Activated T-helper 1 cell treated with anti-CD3 and anti-CD28 coated beads, Interleukin-12 subunit alpha, Interleukin-12 subunit beta, Interleukin-2, Interleukin-4 antibody, amounts not matched to agents 30 ng/mL and 10 ng/mL and 1 ng/mL, durations not matched to agents 14 hours and 24 hours and 36 hours (primary cell): ENCODE measurements around the gene SLC25A48. TPM values are rescaled to one million over a fixed set of nuclear protein-coding genes. Genes with fewer than 3 reads are reported as not detected.

ENCODE experiments used
- DNase-seq: peaks from one replicate; pipeline ENCODE4 v3.0.0; 2021; ENCODE audit warnings: low spot score
- H3K27ac Mint-ChIP-seq: one replicate; pipeline ENCODE4 v1.8.0; 2021; ENCODE audit warnings: mild to moderate bottlenecking, mixed read lengths
- H3K27me3 Mint-ChIP-seq: one replicate; pipeline ENCODE4 v1.8.0; 2022; ENCODE audit warnings: mild to moderate bottlenecking, moderate library complexity, mixed read lengths; ENCODE audit not compliant: insufficient read depth
- H3K36me3 Mint-ChIP-seq: one replicate; pipeline ENCODE4 v1.8.0; 2021; ENCODE audit warnings: low read depth, mixed read lengths
- H3K4me1 Mint-ChIP-seq: one replicate; pipeline ENCODE4 v1.8.0; 2021; ENCODE audit warnings: low read depth, mixed read lengths
- H3K4me3 Mint-ChIP-seq: one replicate; pipeline ENCODE4 v1.8.0; 2021; ENCODE audit warnings: mild to moderate bottlenecking, moderate library complexity, mixed read lengths
- H3K9me3 Mint-ChIP-seq: one replicate; pipeline ENCODE4 v1.8.0; 2021; ENCODE audit warnings: mixed read lengths
- intact Hi-C: fragments of 100-400 bp; cut with micrococcal nuclease; formaldehyde crosslinking; loops from one replicate; pipeline ENCODE4 v1.15.1; 2024
- total RNA-seq: library from RNA; stranded (reverse); gene quantifications from 2 replicates; pipeline ENCODE4 v1.2.3, GENCODE V29; 2022

Gene SLC25A48
- total RNA-seq, 1 donor from 2014 or later: not detected

- Mint-ChIP-seq H3K27ac (no peak overlapping the region), H3K36me3 (no peaks in the 10 kb centered on the region), H3K4me1 (no peaks in the 10 kb centered on the region), H3K4me3 (no peak overlapping the region), H3K9me3 (no peaks in the 10 kb centered on the region), H3K27me3 (peaks cover 27% of the 10 kb centered on the region)
- intact Hi-C loops: no loop called here
- no peak for DNase-seq
Observed at GRCh38 chr5:135898651-135899050, 64.2 kb downstream of the SLC25A48 start.

- Mint-ChIP-seq H3K27me3 (peaks cover 20% of the 10 kb centered on the region), H3K36me3 (no peaks in the 10 kb centered on the region), H3K9me3 (no peaks in the 10 kb centered on the region), H3K27ac (no peak overlapping the region), H3K4me3 (no peak overlapping the region), H3K4me1 (no peaks in the 10 kb centered on the region)
- intact Hi-C loops: no loop called here
- no peak for DNase-seq
Observed at GRCh38 chr5:135900276-135900675, 65.8 kb downstream of the SLC25A48 start.

- Mint-ChIP-seq H3K27ac (no peak overlapping the region), H3K4me3 (no peak overlapping the region), H3K36me3 (no peaks in the 10 kb centered on the region), H3K27me3 (peaks cover 17% of the 10 kb centered on the region), H3K4me1 (no peaks in the 10 kb centered on the region), H3K9me3 (no peaks in the 10 kb centered on the region)
- DNase-seq: no peak
- intact Hi-C loops: no loop called here
Observed at GRCh38 chr5:135901633-135902032, 67.2 kb downstream of the SLC25A48 start.

GRCh38 chr5:135905144-135905543, 70.7 kb downstream of the SLC25A48 start:
- DNase-seq: no peak
- no peak overlapping the region for H3K4me3 Mint-ChIP-seq
- intact Hi-C loops: no loop called here
- peaks cover 16% of the 10 kb centered on the region for H3K27me3 Mint-ChIP-seq
- no peaks in the 10 kb centered on the region for H3K9me3 Mint-ChIP-seq
- no peak overlapping the region for H3K27ac Mint-ChIP-seq
- H3K4me1 Mint-ChIP-seq: no peaks in the 10 kb centered on the region
- H3K36me3 Mint-ChIP-seq: no peaks in the 10 kb centered on the region

GRCh38 chr5:135913713-135914626, 79.5 kb downstream of the SLC25A48 start:
- Mint-ChIP-seq H3K9me3 (no peaks in the 10 kb centered on the region), H3K36me3 (no peaks in the 10 kb centered on the region), H3K4me1 (no peaks in the 10 kb centered on the region), H3K27me3 (peaks cover 23% of the 10 kb centered on the region), H3K27ac (no peak overlapping the region), H3K4me3 (no peak overlapping the region)
- DNase-seq: no peak
- intact Hi-C loops: no loop called here

GRCh38 chr5:135915466-135916001, 81.1 kb downstream of the SLC25A48 start:
- no peaks in the 10 kb centered on the region for H3K36me3 Mint-ChIP-seq
- no peak overlapping the region for H3K4me3 Mint-ChIP-seq
- no peak overlapping the region for H3K27ac Mint-ChIP-seq
- peaks cover 17% of the 10 kb centered on the region for H3K27me3 Mint-ChIP-seq
- H3K4me1 Mint-ChIP-seq: no peaks in the 10 kb centered on the region
- H3K9me3 Mint-ChIP-seq: no peaks in the 10 kb centered on the region
- intact Hi-C loops: no loop called here
- no peak for DNase-seq

GRCh38 chr5:135916638-135917263, 82.3 kb downstream of the SLC25A48 start:
- no peak for DNase-seq
- H3K27me3 Mint-ChIP-seq: peaks cover 17% of the 10 kb centered on the region
- H3K4me3 Mint-ChIP-seq: no peak overlapping the region

GRCh38 chr5:135920199-135920598, 85.7 kb downstream of the SLC25A48 start:
- Mint-ChIP-seq H3K27ac (no peak overlapping the region), H3K27me3 (peaks cover 26% of the 10 kb centered on the region), H3K4me3 (no peak overlapping the region), H3K4me1 (no peaks in the 10 kb centered on the region), H3K9me3 (no peaks in the 10 kb centered on the region), H3K36me3 (no peaks in the 10 kb centered on the region)
- DNase-seq: no peak
- intact Hi-C loops: no loop called here

More at GRCh38 chr5:135916638-135917263, 82.3 kb downstream of the SLC25A48 start:
- Mint-ChIP-seq H3K27ac (no peak overlapping the region), H3K9me3 (no peaks in the 10 kb centered on the region), H3K36me3 (no peaks in the 10 kb centered on the region), H3K4me1 (no peaks in the 10 kb centered on the region)
- intact Hi-C loops: no loop called here

GRCh38 chr5:135921388-135921787, 86.9 kb downstream of the SLC25A48 start:
- H3K9me3 Mint-ChIP-seq: no peaks in the 10 kb centered on the region
- H3K36me3 Mint-ChIP-seq: no peaks in the 10 kb centered on the region
- H3K27me3 Mint-ChIP-seq: peaks cover 22% of the 10 kb centered on the region
- H3K4me3 Mint-ChIP-seq: no peak overlapping the region
- intact Hi-C loops: no loop called here
- no peak for DNase-seq
- no peak overlapping the region for H3K27ac Mint-ChIP-seq
- no peaks in the 10 kb centered on the region for H3K4me1 Mint-ChIP-seq

GRCh38 chr5:135930029-135930948, 95.8 kb downstream of the SLC25A48 start:
- intact Hi-C loops: no loop called here
- Mint-ChIP-seq H3K27me3 (peaks cover 33% of the 10 kb centered on the region), H3K27ac (no peak overlapping the region), H3K4me1 (no peaks in the 10 kb centered on the region), H3K4me3 (no peak overlapping the region), H3K9me3 (no peaks in the 10 kb centered on the region), H3K36me3 (no peaks in the 10 kb centered on the region)
- DNase-seq: no peak

- no peaks in the 10 kb centered on the region for H3K9me3 Mint-ChIP-seq
Observed at GRCh38 chr5:135930949-135931295, 96.5 kb downstream of the SLC25A48 start.

GRCh38 chr5:135934939-135935338, 100.5 kb downstream of the SLC25A48 start:
- H3K4me1 Mint-ChIP-seq: no peaks in the 10 kb centered on the region
- no peaks in the 10 kb centered on the region for H3K9me3 Mint-ChIP-seq
- H3K27ac Mint-ChIP-seq: no peak overlapping the region
- DNase-seq: no peak
- H3K4me3 Mint-ChIP-seq: no peak overlapping the region
- no peaks in the 10 kb centered on the region for H3K36me3 Mint-ChIP-seq
- peaks cover 28% of the 10 kb centered on the region for H3K27me3 Mint-ChIP-seq
- intact Hi-C loops: no loop called here

More at GRCh38 chr5:135930949-135931295, 96.5 kb downstream of the SLC25A48 start:
- no peak overlapping the region for H3K27ac Mint-ChIP-seq
- H3K27me3 Mint-ChIP-seq: peaks cover 37% of the 10 kb centered on the region
- H3K36me3 Mint-ChIP-seq: no peaks in the 10 kb centered on the region
- intact Hi-C loops: no loop called here
- DNase-seq: no peak
- no peak overlapping the region for H3K4me3 Mint-ChIP-seq
- no peaks in the 10 kb centered on the region for H3K4me1 Mint-ChIP-seq
